ENCODE data around the gene SDHB.

DNA sequence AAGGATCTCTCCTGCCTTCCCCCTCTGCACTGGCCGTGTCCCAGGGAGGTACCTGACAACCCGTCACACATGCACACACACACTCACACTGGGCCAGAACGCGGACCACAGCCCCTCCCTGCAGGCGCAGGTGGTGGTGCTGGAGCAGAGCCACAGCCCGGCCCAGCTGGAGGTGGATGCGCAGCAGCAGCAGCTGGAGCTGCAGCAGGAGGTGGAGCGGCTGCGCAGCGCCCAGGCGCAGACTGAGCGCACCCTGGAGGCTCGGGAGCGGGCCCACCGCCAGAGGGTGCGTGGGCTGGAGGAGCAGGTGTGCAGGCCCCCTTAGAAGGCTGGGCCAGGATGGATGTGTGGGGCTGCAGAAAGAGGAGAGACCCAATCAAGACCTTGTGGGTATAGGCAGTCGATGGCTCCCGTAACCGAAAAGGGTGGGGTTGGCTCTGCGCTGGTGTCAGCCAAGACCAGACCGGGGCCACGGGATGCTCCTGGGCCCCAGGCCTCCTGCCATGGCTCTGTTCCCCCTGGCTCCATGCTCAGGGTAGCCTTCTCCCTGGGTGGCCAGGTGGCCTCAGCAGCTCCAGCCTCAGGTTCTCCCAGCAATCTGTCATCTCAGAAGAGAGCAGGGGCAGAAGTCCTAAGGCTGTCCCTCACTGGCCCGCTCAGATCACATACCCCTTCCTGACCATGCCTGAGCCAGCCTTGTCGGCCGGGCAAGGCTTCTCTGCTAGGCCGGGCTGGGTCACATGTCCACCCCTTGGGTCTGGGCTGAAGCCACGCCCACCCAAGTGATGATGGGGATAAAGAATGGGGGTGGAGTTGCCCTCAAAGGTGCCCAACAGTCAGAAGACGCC, 82.3 kb downstream of the SDHB start:
- TF ChIP-seq FOS (IDR thresholded peaks at IDR 0.05; ENCODE audit: borderline replicate concordance, extremely low read depth, insufficient read length) (no peak), POLR2AphosphoS5 (IDR thresholded peaks at IDR 0.05; ENCODE audit: low read length) (no peak), RBBP5 (conservative IDR thresholded peaks at IDR 0.05) (no peak), SMAD5 (IDR thresholded peaks at IDR 0.05; ENCODE audit: low read depth) (no peak), EP300 (IDR thresholded peaks at IDR 0.05; ENCODE audit: borderline replicate concordance in 1 of 2, control insufficient read depth in 1 of 2, low read depth in 2 of 2, low read length in 2 of 2) (no peak), ETV6 (conservative IDR thresholded peaks at IDR 0.05 in 1 of 2, IDR thresholded peaks at IDR 0.05 in 1 of 2; ENCODE audit: borderline replicate concordance in 1 of 2, low read depth in 1 of 2) (no peak), JUND (IDR thresholded peaks at IDR 0.05; ENCODE audit: low read depth, low read length) (no peak), RFX5 (IDR thresholded peaks at IDR 0.05; ENCODE audit: low read depth, low read length) (no peak), SMARCA5 (IDR thresholded peaks at IDR 0.05) (no peak), ZNF207 (IDR thresholded peaks at IDR 0.05; ENCODE audit: borderline replicate concordance) (no peak)
- TF ChIP-seq, protein P1, sequence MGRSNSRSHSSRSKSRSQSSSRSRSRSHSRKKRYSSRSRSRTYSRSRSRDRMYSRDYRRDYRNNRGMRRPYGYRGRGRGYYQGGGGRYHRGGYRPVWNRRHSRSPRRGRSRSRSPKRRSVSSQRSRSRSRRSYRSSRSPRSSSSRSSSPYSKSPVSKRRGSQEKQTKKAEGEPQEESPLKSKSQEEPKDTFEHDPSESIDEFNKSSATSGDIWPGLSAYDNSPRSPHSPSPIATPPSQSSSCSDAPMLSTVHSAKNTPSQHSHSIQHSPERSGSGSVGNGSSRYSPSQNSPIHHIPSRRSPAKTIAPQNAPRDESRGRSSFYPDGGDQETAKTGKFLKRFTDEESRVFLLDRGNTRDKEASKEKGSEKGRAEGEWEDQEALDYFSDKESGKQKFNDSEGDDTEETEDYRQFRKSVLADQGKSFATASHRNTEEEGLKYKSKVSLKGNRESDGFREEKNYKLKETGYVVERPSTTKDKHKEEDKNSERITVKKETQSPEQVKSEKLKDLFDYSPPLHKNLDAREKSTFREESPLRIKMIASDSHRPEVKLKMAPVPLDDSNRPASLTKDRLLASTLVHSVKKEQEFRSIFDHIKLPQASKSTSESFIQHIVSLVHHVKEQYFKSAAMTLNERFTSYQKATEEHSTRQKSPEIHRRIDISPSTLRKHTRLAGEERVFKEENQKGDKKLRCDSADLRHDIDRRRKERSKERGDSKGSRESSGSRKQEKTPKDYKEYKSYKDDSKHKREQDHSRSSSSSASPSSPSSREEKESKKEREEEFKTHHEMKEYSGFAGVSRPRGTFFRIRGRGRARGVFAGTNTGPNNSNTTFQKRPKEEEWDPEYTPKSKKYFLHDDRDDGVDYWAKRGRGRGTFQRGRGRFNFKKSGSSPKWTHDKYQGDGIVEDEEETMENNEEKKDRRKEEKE (IDR thresholded peaks at IDR 0.05) = no peak
- TF ChIP-seq, protein P2, sequence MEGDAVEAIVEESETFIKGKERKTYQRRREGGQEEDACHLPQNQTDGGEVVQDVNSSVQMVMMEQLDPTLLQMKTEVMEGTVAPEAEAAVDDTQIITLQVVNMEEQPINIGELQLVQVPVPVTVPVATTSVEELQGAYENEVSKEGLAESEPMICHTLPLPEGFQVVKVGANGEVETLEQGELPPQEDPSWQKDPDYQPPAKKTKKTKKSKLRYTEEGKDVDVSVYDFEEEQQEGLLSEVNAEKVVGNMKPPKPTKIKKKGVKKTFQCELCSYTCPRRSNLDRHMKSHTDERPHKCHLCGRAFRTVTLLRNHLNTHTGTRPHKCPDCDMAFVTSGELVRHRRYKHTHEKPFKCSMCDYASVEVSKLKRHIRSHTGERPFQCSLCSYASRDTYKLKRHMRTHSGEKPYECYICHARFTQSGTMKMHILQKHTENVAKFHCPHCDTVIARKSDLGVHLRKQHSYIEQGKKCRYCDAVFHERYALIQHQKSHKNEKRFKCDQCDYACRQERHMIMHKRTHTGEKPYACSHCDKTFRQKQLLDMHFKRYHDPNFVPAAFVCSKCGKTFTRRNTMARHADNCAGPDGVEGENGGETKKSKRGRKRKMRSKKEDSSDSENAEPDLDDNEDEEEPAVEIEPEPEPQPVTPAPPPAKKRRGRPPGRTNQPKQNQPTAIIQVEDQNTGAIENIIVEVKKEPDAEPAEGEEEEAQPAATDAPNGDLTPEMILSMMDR (IDR thresholded peaks at IDR 0.05 in 2 of 3, conservative IDR thresholded peaks at IDR 0.05 in 1 of 3; ENCODE audit: control insufficient read depth in 2 of 3, extremely low read depth in 1 of 3, insufficient read depth in 1 of 3, low read depth in 3 of 3, low read length in 3 of 3) = no peak
- TF ChIP-seq, protein P3, sequence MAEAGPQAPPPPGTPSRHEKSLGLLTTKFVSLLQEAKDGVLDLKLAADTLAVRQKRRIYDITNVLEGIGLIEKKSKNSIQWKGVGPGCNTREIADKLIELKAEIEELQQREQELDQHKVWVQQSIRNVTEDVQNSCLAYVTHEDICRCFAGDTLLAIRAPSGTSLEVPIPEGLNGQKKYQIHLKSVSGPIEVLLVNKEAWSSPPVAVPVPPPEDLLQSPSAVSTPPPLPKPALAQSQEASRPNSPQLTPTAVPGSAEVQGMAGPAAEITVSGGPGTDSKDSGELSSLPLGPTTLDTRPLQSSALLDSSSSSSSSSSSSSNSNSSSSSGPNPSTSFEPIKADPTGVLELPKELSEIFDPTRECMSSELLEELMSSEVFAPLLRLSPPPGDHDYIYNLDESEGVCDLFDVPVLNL (IDR thresholded peaks at IDR 0.05; ENCODE audit: low read depth, low read length) = no peak
- TF ChIP-seq, protein P4, sequence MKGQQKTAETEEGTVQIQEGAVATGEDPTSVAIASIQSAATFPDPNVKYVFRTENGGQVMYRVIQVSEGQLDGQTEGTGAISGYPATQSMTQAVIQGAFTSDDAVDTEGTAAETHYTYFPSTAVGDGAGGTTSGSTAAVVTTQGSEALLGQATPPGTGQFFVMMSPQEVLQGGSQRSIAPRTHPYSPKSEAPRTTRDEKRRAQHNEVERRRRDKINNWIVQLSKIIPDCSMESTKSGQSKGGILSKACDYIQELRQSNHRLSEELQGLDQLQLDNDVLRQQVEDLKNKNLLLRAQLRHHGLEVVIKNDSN (IDR thresholded peaks at IDR 0.05; ENCODE audit: borderline replicate concordance, extremely low read length, insufficient read depth, low read depth, low read length) = no peak

All from GM12878 (cell line).